Testis (tissue), 3 donors: Measurements from ENCODE around the gene RSPH3. TPM values are rescaled to one million over a fixed set of nuclear protein-coding genes. Genes with fewer than 3 reads are reported as not detected.
"Not testable (repeated sequence)": the region's sequence is repeated elsewhere in the genome, so short reads cannot be mapped to it uniquely, and the experiment has no call there.

Experiments used
- DNase-seq: peaks from one replicate; pipeline ENCODE4 v3.0.0-alpha.2; 2019
- H3K27ac ChIP-seq, 2 donors: fragments of 200-600 bp; sonication (generic); one replicate each; pipeline ENCODE4 v1.5.1; 2019
- H3K27me3 ChIP-seq: fragments of 200-600 bp; sonication (generic); one replicate; pipeline ENCODE4 v1.5.1; 2019
- H3K36me3 ChIP-seq: fragments of 200-600 bp; sonication (generic); one replicate; pipeline ENCODE4 v1.5.1; 2017; ENCODE audit warnings: low read depth; ENCODE audit errors: missing control alignments
- H3K4me1 ChIP-seq: fragments of 200-600 bp; sonication (generic); one replicate; pipeline ENCODE4 v1.5.1; 2019
- H3K4me3 ChIP-seq, 2 donors: fragments of 200-600 bp; sonication (generic); one replicate each; pipeline ENCODE4 v1.5.1; 2017 to 2019
- H3K9me3 ChIP-seq: fragments of 200-600 bp; sonication (generic); one replicate; pipeline ENCODE4 v1.5.1; 2017
- CTCF ChIP-seq, 3 experiments: fragments of 450-650 bp in 2 of 3; fragments of 200-600 bp in 1 of 3; sonication (generic) in 1 of 3; IDR thresholded peaks; one replicate each; pipeline ENCODE4 v1.5.1; 2016 to 2019; ENCODE audit warnings: antibody characterized with exemption in 3 of 3, mild to moderate bottlenecking in 2 of 3, moderate library complexity in 1 of 3
- POLR2A ChIP-seq: fragments of 450-650 bp; IDR thresholded peaks from one replicate; pipeline ENCODE4 v1.6.1; 2017; ENCODE audit warnings: antibody characterized with exemption, mild to moderate bottlenecking, moderate library complexity
- WGBS, 2 donors: methylation state at CpG; one replicate each; pipeline ENCODE4 v1.1.5; 2018; 5-methylcytosine and 5-hydroxymethylcytosine counted together
- intact Hi-C: fragments of 100-400 bp; cut with DNase I; formaldehyde crosslinking; loops from one replicate; pipeline ENCODE4 v1.15.1; 2023; ENCODE audit warnings: low total_unique reads
- polyA plus RNA-seq: library from polyadenylated mRNA; stranded (reverse); fragments of 350-450 nt; fragmentation: Illumina TruSeq; extraction: RNeasy Lipid Tissue Mini Kit (QIAGEN cat#74804); gene quantifications from one replicate; pipeline ENCODE4 v1.2.3, GENCODE V29; 2014; ENCODE audit warnings: low read depth, low replicate concordance; ENCODE audit not compliant: insufficient read depth
- total RNA-seq, 2 donors: library from RNA; depleted of rRNA; stranded (reverse); fragments of >200 nt; gene quantifications; one replicate each; pipeline ENCODE4 v1.2.3, GENCODE V29; 2016

The RSPH3 gene
- total and polyA plus RNA-seq, 3 donors from 2014 or later, result 15.7 to 41.9 (median 23.6) TPM

- DNase-seq, result no peak
- Histone ChIP-seq H3K4me3 (no peak overlapping the region), H3K27ac (no peak overlapping the region), H3K4me1 (no peaks in the 10 kb centered on the region), H3K36me3 (no peaks in the 10 kb centered on the region), H3K9me3 (no peaks in the 10 kb centered on the region), H3K27me3 (no peaks in the 10 kb centered on the region)
- intact Hi-C loops, result no loop called here
- TF ChIP-seq POLR2A (no peak), CTCF (IDR thresholded peaks at IDR 0.05) (no peak)
- 68 to 81% methylated on average over 5 of the region's 5 CpGs for WGBS, 2 donors
These were observed 31.8 kb upstream of the RSPH3 start for GRCh38 chr6:159031846-159032245.

- intact Hi-C loops, result no loop called here
- Histone ChIP-seq H3K9me3 (no peaks in the 10 kb centered on the region), H3K27ac (no peak overlapping the region), H3K36me3 (no peaks in the 10 kb centered on the region), H3K4me1 (no peaks in the 10 kb centered on the region), H3K27me3 (no peaks in the 10 kb centered on the region), H3K4me3 (no peak overlapping the region)
- no peak for DNase-seq
- 64 to 74% methylated on average over 2 of the region's 2 CpGs for WGBS, 2 donors
- no peak for TF ChIP-seq POLR2A
- no peak for TF ChIP-seq CTCF (IDR thresholded peaks at IDR 0.05)
These were observed 30.2 kb upstream of the RSPH3 start for GRCh38 chr6:159030168-159030567.

GRCh38 chr6:159025224-159025623 is 25.2 kb upstream of the RSPH3 start:
- WGBS, 2 donors, result 57 to 97% methylated on average over 1 of the region's 1 CpG
- H3K36me3 ChIP-seq, DNase-seq, H3K27ac ChIP-seq, H3K9me3 ChIP-seq, H3K4me3 ChIP-seq, H3K27me3 ChIP-seq, H3K4me1 ChIP-seq, intact Hi-C loops: not testable (repeated sequence)

- TF ChIP-seq POLR2A, result no peak
- no peak for TF ChIP-seq CTCF (IDR thresholded peaks at IDR 0.05)
- Histone ChIP-seq H3K4me1 (no peaks in the 10 kb centered on the region), H3K27me3 (no peaks in the 10 kb centered on the region), H3K4me3 (no peak overlapping the region), H3K27ac (no peak overlapping the region), H3K36me3 (no peaks in the 10 kb centered on the region), H3K9me3 (no peaks in the 10 kb centered on the region)
- intact Hi-C loops, result no loop called here
- no peak for DNase-seq
- 89% methylated on average over 4 of the region's 4 CpGs for whole genome bisulfite sequencing, 2 donors
These were observed 23.9 kb upstream of the RSPH3 start for GRCh38 chr6:159023893-159024292.

GRCh38 chr6:159020011-159020410 is 20.0 kb upstream of the RSPH3 start:
- no peaks in the 10 kb centered on the region for H3K4me1 ChIP-seq

More at GRCh38 chr6:159020011-159020410, 20.0 kb upstream of the RSPH3 start:
- no peaks in the 10 kb centered on the region for H3K27me3 ChIP-seq
- no peak overlapping the region for H3K27ac ChIP-seq
- no peak for DNase-seq
- H3K36me3 ChIP-seq, result no peaks in the 10 kb centered on the region
- H3K4me3 ChIP-seq, result no peak overlapping the region
- TF ChIP-seq POLR2A, result no peak
- TF ChIP-seq CTCF (IDR thresholded peaks at IDR 0.05), result no peak
- H3K9me3 ChIP-seq, result no peaks in the 10 kb centered on the region
- intact Hi-C loops, result no loop called here
- 95 to 96% methylated on average over 2 of the region's 2 CpGs for WGBS, 2 donors
